MM.1S (cell line): ENCODE measurements around the gene MVD.

Experiments used
- DNase-seq: peaks from one replicate; pipeline ENCODE4 v3.0.0-alpha.2; 2015
- H2AFZ ChIP-seq: fragments of 300-600 bp; sonication (generic); 2 replicates; pipeline ENCODE4 v1.6.0; 2016; ENCODE audit warnings: antibody characterized with exemption, low read length
- H3F3A ChIP-seq: fragments of 300-600 bp; sonication (generic); 2 replicates; pipeline ENCODE4 v1.6.1; 2016; ENCODE audit warnings: mild to moderate bottlenecking, antibody characterized with exemption, low read length, moderate library complexity, mixed read lengths; ENCODE audit not compliant: insufficient read depth
- H3K27ac ChIP-seq: fragments of 300-600 bp; sonication (generic); 2 replicates; pipeline ENCODE4 v1.5.1; 2016; ENCODE audit warnings: mild to moderate bottlenecking, low read length
- H3K27me3 ChIP-seq: fragments of 300-600 bp; sonication (generic); replicated peaks from 2 replicates; pipeline ENCODE4 v1.6.0; 2016; ENCODE audit warnings: low read length; ENCODE audit not compliant: insufficient read depth
- H3K36me3 ChIP-seq: fragments of 300-600 bp; sonication (generic); replicated peaks from 2 replicates; pipeline ENCODE4 v1.6.1; 2016; ENCODE audit warnings: mild to moderate bottlenecking, low read length, mixed read lengths; ENCODE audit not compliant: insufficient read depth
- H3K4me1 ChIP-seq: fragments of 300-600 bp; sonication (generic); 2 replicates; pipeline ENCODE4 v1.6.1; 2016; ENCODE audit warnings: low read length, mixed read lengths
- H3K4me2 ChIP-seq: fragments of 300-600 bp; sonication (generic); 2 replicates; pipeline ENCODE4 v1.6.0; 2016; ENCODE audit warnings: low read depth, low read length
- H3K4me3 ChIP-seq: fragments of 300-600 bp; sonication (generic); 2 replicates; pipeline ENCODE4 v1.5.1; 2016; ENCODE audit warnings: low read length, mixed read lengths
- H3K79me2 ChIP-seq: fragments of 300-600 bp; sonication (generic); 2 replicates; pipeline ENCODE4 v1.6.1; 2016; ENCODE audit warnings: mixed run types, low read length, mixed read lengths
- H3K9ac ChIP-seq: fragments of 300-600 bp; sonication (generic); 2 replicates; pipeline ENCODE4 v1.6.1; 2016; ENCODE audit warnings: low read length, mixed read lengths
- H3K9me2 ChIP-seq: fragments of 300-600 bp; sonication (generic); replicated peaks from 2 replicates; pipeline ENCODE4 v1.6.1; 2016; ENCODE audit warnings: mild to moderate bottlenecking, low read length, mixed read lengths; ENCODE audit not compliant: insufficient read depth
- H3K9me3 ChIP-seq: fragments of 300-600 bp; sonication (generic); replicated peaks from 2 replicates; pipeline ENCODE4 v1.6.1; 2016; ENCODE audit warnings: mild to moderate bottlenecking, low read length, mixed read lengths; ENCODE audit not compliant: insufficient read depth
- H4K20me1 ChIP-seq: fragments of 300-600 bp; sonication (generic); 2 replicates; pipeline ENCODE4 v1.6.1; 2016; ENCODE audit warnings: mild to moderate bottlenecking, low read length, moderate library complexity, mixed read lengths; ENCODE audit not compliant: insufficient read depth
- CTCF ChIP-seq: fragments of 300-600 bp; sonication (generic); IDR thresholded peaks from 2 replicates; pipeline ENCODE4 v1.5.1; 2016; ENCODE audit warnings: antibody characterized with exemption, low read length, mixed read lengths
- EZH2 ChIP-seq: fragments of 300-600 bp; sonication (generic); optimal IDR thresholded peaks from 2 replicates; pipeline ENCODE3; 2017; ENCODE audit warnings: low read depth, mild to moderate bottlenecking, antibody characterized with exemption, low read length, mixed read lengths
- EZH2phosphoT487 ChIP-seq: fragments of 300-600 bp; sonication (generic); IDR thresholded peaks from 2 replicates; pipeline ENCODE4 v1.6.1; 2018; ENCODE audit warnings: antibody characterized with exemption, low read length

Gene MVD

DNA sequence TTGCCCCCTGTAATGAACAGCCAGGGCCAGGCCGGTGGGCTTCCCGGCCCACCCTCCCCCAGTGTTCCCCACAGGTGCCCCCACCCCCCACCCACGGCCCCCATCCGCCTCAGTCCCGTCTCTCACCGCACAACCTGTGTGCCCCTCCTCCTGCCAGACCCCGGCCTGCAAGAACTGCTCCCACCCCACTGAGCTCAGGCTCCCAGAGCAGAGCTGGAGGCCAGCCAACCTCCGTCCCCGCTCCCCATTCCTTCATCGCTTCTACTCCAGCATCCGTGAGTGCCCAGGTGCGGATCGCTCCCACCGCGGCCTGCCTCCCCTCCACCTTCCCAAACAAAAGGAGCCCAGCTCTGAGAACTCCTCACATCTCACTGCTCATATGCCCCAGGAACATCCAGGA lies 4.2 kb downstream of the MVD start:
- peaks cover 13% of the 10 kb centered on the region for H3K79me2 ChIP-seq
- H2AFZ ChIP-seq = no peak overlapping the region
- H3K4me2 ChIP-seq = no peak overlapping the region
- no peaks in the 10 kb centered on the region for H4K20me1 ChIP-seq
- no peaks in the 10 kb centered on the region for H3K9me3 ChIP-seq
- H3K9me2 ChIP-seq = no peaks in the 10 kb centered on the region
- H3K27me3 ChIP-seq = no peaks in the 10 kb centered on the region
- DNase-seq = no peak
- H3F3A ChIP-seq = no peaks in the 10 kb centered on the region
- no peak overlapping the region for H3K4me3 ChIP-seq
- no peaks in the 10 kb centered on the region for H3K36me3 ChIP-seq
- TF ChIP-seq CTCF (no peak), EZH2phosphoT487 (no peak), EZH2 (no peak)
- H3K9ac ChIP-seq = no peak overlapping the region
- H3K27ac ChIP-seq = no peak overlapping the region
- H3K4me1 ChIP-seq = no peaks in the 10 kb centered on the region

DNA sequence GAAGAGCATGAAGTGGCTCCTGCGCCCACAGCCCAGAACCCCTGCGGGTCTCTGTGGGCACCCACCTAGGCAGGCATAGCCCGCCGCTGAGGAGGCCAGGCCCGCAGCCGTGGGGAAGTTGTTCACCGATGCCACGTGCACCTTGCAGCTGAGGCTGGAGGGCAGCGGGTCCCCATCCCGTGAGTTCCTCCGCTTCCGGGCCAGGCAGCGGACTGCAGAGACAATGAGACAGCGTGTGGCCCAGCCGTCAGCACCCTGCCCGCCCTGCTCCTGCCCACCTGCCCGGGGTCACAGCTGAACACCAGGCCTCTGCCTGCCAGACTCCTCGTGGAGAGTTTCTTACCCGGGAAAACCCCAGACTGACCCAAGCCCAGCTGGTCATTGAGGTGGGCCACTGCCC lies 5.5 kb downstream of the MVD start:
- Histone ChIP-seq H3K27me3 (no peaks in the 10 kb centered on the region), H3K27ac (no peak overlapping the region), H3K4me1 (no peaks in the 10 kb centered on the region), H4K20me1 (no peaks in the 10 kb centered on the region), H3F3A (no peaks in the 10 kb centered on the region), H2AFZ (no peak overlapping the region), H3K9ac (no peak overlapping the region), H3K9me2 (no peaks in the 10 kb centered on the region), H3K79me2 (peaks cover 8% of the 10 kb centered on the region), H3K4me3 (no peak overlapping the region), H3K4me2 (no peak overlapping the region), H3K9me3 (no peaks in the 10 kb centered on the region), H3K36me3 (no peaks in the 10 kb centered on the region)
- TF ChIP-seq EZH2phosphoT487 (no peak), EZH2 (no peak), CTCF (no peak)
- DNase-seq = no peak

DNA sequence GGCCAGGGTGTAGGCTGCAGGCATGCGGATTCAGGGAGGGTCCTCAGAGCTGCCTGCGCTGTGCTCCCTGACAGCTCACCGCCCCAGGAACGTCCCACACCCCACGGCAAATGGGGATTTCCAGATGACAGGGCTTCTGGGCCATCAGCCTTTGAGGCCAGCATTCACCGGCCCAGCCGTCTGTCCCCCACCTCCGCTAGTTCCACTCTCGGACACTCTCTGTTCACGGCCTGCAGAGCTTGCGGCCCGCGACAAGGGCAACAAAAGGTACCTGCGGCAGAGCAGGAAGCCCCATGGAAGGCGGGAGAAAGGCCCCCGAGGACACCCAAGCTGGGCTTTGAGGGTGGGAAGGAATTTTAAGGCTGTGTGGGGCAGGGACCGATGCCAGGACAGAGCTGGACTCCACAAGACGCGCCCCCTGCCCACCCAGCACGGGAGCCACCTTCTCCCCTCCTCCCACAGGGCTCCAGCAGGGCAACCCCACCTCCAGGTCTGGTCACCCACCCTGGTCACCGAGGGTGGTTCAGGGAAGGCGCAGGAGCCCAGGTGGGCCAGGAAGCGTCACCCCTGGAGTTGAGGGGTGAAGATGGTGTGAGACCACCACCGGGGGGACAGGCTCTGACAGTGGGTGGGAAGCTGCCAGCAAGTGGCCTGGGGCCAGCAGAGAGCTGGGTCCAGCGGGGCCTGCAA lies 6.5 kb downstream of the MVD start:
- no peak overlapping the region for H3K4me2 ChIP-seq
- H3K9ac ChIP-seq = no peak overlapping the region
- no peaks in the 10 kb centered on the region for H3K36me3 ChIP-seq

More for the DNA sequence above, 6.5 kb downstream of the MVD start:
- Histone ChIP-seq H3K4me1 (peaks cover 7% of the 10 kb centered on the region; the same call in 1 of the 2 replicates), H3K27ac (no peak overlapping the region), H3K9me2 (no peaks in the 10 kb centered on the region), H3K9me3 (no peaks in the 10 kb centered on the region), H3K27me3 (no peaks in the 10 kb centered on the region), H3K79me2 (peaks cover 3% of the 10 kb centered on the region), H3F3A (no peaks in the 10 kb centered on the region), H2AFZ (no peak overlapping the region), H3K4me3 (no peak overlapping the region), H4K20me1 (no peaks in the 10 kb centered on the region)
- DNase-seq = no peak
- no peak for TF ChIP-seq EZH2phosphoT487
- no peak for TF ChIP-seq CTCF
- no peak for TF ChIP-seq EZH2
